ENCODE results near the gene SDC3. TPM values are rescaled to one million over a fixed set of nuclear protein-coding genes. Genes with fewer than 3 reads are reported as not detected.

SDC3 gene
- total and polyA plus RNA-seq, 2 of the 8 experiments (the other 6 are each of a cell fraction or from before 2014, with no cell fraction given), result 7.0 to 27.0 TPM

DNA sequence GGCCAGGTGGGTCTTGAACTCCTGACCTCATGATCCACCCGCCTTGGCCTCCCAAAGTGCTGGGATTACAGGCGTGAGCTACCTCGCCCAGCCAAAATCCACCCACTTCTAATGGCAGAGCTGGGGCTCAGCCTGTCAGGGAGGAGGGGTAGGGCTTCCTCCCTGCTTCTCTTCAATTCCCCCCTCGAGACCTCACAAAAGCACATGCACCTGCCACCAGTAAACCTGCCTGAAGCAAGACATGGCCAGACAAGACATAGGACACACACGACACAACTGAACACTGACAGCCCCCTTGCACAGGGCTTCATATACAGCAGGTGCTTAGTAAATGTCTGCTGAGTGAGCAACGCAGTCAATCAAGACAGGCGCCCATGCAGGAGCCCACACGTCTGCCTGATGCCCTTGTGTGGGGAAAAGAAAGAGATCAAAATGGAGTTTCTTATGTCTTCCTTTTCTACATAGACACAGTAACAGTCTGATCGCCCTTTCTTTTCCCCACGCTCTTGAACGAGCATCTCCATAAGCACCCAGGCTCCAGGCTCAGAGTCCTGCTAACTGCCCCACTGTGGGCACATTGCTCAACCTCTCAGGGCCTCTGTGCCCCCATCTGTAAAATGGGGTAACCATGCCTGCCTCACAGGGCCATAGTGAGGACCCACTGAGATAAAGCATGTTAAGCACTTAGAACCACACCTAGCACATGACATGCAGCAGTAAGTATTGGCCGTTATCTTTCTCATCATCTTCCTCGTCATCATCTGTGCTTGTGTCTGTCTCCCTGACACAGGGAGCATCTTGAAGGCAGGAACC, 8.8 kb downstream of the SDC3 start (continued):
- no peak for TF ChIP-seq SIX5 (IDR thresholded peaks at IDR 0.05; ENCODE audit: low read depth, low read length)
- TF ChIP-seq SRF (IDR thresholded peaks at IDR 0.05; ENCODE audit: low read depth, low read length), result no peak
- TF ChIP-seq, protein P1, sequence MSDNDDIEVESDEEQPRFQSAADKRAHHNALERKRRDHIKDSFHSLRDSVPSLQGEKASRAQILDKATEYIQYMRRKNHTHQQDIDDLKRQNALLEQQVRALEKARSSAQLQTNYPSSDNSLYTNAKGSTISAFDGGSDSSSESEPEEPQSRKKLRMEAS (IDR thresholded peaks at IDR 0.05), result no peak
- TF ChIP-seq EP300 (IDR thresholded peaks at IDR 0.05; ENCODE audit: borderline replicate concordance in 1 of 2, low read depth in 2 of 2, low read length in 2 of 2), result no peak
- TF ChIP-seq RFX5 (IDR thresholded peaks at IDR 0.05; ENCODE audit: borderline replicate concordance, low read depth, low read length), result no peak
- no peak for TF ChIP-seq RAD21 (IDR thresholded peaks at IDR 0.05 in 1 of 2, conservative IDR thresholded peaks at IDR 0.05 in 1 of 2; ENCODE audit: low read depth in 2 of 2, low read length in 2 of 2)
- TF ChIP-seq, protein P2, sequence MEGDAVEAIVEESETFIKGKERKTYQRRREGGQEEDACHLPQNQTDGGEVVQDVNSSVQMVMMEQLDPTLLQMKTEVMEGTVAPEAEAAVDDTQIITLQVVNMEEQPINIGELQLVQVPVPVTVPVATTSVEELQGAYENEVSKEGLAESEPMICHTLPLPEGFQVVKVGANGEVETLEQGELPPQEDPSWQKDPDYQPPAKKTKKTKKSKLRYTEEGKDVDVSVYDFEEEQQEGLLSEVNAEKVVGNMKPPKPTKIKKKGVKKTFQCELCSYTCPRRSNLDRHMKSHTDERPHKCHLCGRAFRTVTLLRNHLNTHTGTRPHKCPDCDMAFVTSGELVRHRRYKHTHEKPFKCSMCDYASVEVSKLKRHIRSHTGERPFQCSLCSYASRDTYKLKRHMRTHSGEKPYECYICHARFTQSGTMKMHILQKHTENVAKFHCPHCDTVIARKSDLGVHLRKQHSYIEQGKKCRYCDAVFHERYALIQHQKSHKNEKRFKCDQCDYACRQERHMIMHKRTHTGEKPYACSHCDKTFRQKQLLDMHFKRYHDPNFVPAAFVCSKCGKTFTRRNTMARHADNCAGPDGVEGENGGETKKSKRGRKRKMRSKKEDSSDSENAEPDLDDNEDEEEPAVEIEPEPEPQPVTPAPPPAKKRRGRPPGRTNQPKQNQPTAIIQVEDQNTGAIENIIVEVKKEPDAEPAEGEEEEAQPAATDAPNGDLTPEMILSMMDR (IDR thresholded peaks at IDR 0.05; ENCODE audit: control extremely low read depth in 1 of 3, insufficient read depth in 1 of 3, low read depth in 1 of 3, low read length in 3 of 3), result no peak
- TF ChIP-seq TCF12 (IDR thresholded peaks at IDR 0.05; ENCODE audit: low read depth, low read length), result no peak
